Measurements from ENCODE around the gene SEMA3E.

Gene SEMA3E

GRCh38 chr7:83517035-83517700, 131.8 kb downstream of the SEMA3E start:
- no peak for TF ChIP-seq CTCF (IDR thresholded peaks at IDR 0.05; ENCODE audit: low read depth, low read length, missing control alignments)
- in situ Hi-C loops (cut with HindIII; ENCODE audit: low sequenced_read_pairs): no loop called here
- DNase-seq (ENCODE audit: low read depth): no peak
- H3K4me3 ChIP-seq (ENCODE audit: low read depth, low read length): no peak overlapping the region

GRCh38 chr7:83514977-83515376, 134.0 kb downstream of the SEMA3E start:
- no peak for DNase-seq (ENCODE audit: low read depth)
- no peak for TF ChIP-seq CTCF (IDR thresholded peaks at IDR 0.05; ENCODE audit: low read depth, low read length, missing control alignments)
- in situ Hi-C loops (cut with HindIII; ENCODE audit: low sequenced_read_pairs): no loop called here
- no peak overlapping the region for H3K4me3 ChIP-seq (ENCODE audit: low read depth, low read length)

- TF ChIP-seq CTCF (IDR thresholded peaks at IDR 0.05; ENCODE audit: low read depth, low read length, missing control alignments): no peak
- in situ Hi-C loops (cut with HindIII; ENCODE audit: low sequenced_read_pairs): no loop called here
- no peak overlapping the region for H3K4me3 ChIP-seq (ENCODE audit: low read depth, low read length)
- DNase-seq (ENCODE audit: low read depth): no peak
These were observed 139.5 kb downstream of the SEMA3E start for GRCh38 chr7:83509255-83510021.

GRCh38 chr7:83504330-83504729, 144.6 kb downstream of the SEMA3E start:
- no peak for DNase-seq (ENCODE audit: low read depth)
- in situ Hi-C loops (cut with HindIII; ENCODE audit: low sequenced_read_pairs): no loop called here
- no peak overlapping the region for H3K4me3 ChIP-seq (ENCODE audit: low read depth, low read length)
- TF ChIP-seq CTCF (IDR thresholded peaks at IDR 0.05; ENCODE audit: low read depth, low read length, missing control alignments): no peak

- no peak for TF ChIP-seq CTCF (IDR thresholded peaks at IDR 0.05; ENCODE audit: low read depth, low read length, missing control alignments)
- DNase-seq (ENCODE audit: low read depth): no peak
These were observed 146.3 kb downstream of the SEMA3E start for GRCh38 chr7:83502636-83503035.

GRCh38 chr7:83494683-83495082, 154.3 kb downstream of the SEMA3E start:
- H3K4me3 ChIP-seq (ENCODE audit: low read depth, low read length): no peak overlapping the region
- DNase-seq (ENCODE audit: low read depth): no peak
- TF ChIP-seq CTCF (IDR thresholded peaks at IDR 0.05; ENCODE audit: low read depth, low read length, missing control alignments): no peak
- in situ Hi-C loops (cut with HindIII; ENCODE audit: low sequenced_read_pairs): no loop called here

More at GRCh38 chr7:83502636-83503035, 146.3 kb downstream of the SEMA3E start:
- in situ Hi-C loops (cut with HindIII; ENCODE audit: low sequenced_read_pairs): no loop called here
- H3K4me3 ChIP-seq (ENCODE audit: low read depth, low read length): no peak overlapping the region

Data from astrocyte of the cerebellum (primary cell).